HG02981 (cell line): ENCODE results near the gene FURIN.
"Not testable (repeated sequence)": the region's sequence is repeated elsewhere in the genome, so short reads cannot be mapped to it uniquely, and the experiment has no call there.

ENCODE experiments used
- ATAC-seq: cut with Tn5 transposase; IDR thresholded peaks from one replicate; pipeline ENCODE4 v1.9.1; 2021; ENCODE audit warnings: mild to moderate bottlenecking, moderate library complexity; ENCODE audit not compliant: unreplicated experiment

The FURIN gene

GRCh38 chr15:90869601-90870353 is 1.4 kb downstream of the FURIN start:
- ATAC-seq = no peak

DNA sequence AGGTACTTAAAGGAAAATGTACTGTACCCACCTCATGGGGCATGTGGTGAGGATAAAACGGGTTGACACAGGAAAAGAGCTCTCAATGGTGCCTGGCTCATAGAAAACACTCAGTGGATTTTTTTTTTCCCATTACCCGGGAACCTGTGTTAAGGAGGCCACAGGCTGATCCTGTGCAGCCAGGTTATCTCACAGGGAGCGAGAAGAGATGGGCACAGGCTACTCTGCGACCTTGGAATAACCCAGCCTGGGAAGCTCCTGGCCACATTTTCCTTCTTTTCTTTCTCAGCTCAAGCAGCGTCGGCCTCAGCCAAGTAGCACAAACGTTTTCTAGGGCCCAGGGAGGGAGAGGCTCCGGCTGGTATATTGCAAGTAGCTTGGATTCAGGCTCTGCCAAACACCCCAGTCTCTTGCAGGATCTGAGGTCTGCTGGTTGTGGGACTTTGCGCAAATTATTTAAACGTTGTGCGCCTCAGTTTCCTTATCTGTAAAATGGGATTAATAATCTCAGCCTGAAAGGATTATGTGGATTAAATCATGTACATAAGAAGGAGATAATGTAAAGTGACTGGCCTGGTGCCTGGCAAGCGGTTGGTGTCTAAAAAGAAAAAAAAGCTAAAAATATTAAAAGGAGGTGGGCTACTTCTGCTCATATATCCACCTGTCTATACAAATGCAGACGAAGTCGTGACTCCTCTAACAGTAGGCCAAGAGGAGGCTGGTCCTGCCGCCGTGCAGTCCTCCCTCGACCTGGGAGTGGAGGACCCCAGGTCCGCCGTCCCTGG is 2.2 kb downstream of the FURIN start:
- ATAC-seq = no peak

DNA sequence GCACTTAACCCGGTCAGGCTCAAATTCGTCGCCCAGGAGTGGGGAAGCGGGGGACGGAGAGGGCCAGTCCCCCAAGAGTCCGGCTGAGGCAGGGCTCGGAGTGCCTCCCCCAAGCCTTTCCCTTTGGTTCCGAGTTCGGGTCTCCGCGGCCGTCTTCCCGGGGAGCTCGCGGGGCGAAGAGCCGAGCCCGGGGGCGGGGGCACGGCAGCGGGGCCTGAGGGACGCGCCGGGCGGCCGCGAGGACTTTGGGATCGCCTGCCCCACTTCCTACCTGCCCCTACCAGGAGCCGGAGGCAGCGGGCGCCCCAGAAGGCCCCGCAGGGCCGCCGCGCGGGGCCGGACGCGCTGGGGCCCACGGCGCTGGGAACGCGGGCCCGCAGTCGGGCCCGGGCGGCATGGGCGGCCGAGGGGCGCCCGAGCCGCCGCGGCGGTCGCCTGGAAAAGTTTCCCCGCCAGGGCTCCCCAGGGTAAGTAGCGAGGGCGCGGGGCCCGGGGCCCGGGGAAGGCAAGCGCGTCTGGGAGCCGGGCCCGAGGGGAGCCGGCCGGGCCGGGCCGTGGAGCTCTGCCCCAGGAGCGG is 2.8 kb downstream of the FURIN start:
- no peak for ATAC-seq

DNA sequence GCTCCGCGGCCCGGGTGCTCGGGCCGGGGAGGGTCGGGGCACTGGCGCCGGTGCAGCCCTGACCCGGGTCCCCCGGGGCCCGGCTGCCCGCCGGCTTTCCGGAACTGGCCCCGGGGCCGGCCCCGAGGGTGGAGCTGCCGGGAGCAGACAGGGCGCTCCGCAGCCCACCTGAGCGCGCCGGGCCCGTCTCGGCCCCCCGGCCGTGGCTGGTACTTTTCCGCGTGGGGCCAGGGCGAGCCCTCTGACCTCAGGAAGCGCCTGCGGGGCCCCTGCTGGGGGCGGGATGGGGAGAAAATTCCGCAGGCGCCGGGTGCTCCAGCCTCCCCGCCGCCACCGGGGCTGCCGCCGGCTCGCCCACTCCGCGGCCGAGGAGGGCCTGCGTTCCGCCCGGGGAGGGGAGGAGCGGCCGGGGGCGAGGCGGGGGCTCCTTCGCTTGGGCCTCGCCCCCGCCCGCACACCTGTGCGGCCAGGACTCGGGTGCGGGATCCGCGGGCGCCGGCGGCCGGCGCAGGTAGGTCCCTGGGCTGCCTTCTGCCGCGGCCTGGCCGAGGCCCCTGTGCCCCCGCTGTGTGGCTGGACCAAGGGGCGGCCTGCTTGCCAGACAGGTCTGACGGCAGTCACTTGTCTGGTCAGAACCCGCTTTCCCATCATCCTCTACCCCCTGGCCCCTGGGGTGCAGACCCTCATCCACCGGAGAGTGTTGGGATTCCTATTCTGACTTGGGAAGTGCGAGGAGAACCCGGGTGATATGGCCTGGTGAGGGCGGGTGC is 3.5 kb downstream of the FURIN start:
- no peak for ATAC-seq

DNA sequence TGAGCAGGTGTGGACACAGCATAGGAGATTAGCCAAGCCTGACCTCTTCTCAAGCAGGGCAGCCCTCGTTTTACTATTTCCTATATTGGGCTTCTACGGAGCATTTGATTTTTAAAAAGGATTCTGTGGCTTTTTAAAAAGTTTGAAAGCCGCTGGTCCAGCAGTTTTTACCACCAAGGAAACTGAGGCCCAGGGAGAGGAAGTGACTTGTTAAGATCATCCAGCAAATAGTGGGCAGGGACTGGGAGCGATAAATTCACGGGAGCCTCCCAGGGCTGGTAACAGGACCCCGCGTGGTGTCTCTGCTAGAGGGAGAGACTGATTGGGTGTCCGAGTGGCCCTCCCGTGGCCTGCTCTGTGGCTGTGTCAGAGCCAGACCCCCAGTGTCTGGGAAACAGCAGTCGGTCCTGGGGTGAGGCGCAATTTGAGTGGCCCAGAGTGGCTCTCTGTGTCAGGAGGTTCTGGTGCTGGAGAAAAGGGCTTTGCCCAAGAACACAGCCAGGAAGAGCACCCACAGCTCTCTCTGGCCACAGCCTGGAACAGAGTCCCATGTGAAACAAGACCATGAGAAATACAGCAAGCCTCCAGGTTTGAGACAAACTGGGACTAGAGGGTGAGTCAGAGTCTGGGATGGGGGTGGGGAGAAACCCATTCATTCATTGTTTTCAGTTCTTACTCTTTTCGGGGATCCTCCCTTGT is 4.2 kb downstream of the FURIN start:
- no peak for ATAC-seq

GRCh38 chr15:90873488-90873997 is 5.2 kb downstream of the FURIN start:
- no peak for ATAC-seq

DNA sequence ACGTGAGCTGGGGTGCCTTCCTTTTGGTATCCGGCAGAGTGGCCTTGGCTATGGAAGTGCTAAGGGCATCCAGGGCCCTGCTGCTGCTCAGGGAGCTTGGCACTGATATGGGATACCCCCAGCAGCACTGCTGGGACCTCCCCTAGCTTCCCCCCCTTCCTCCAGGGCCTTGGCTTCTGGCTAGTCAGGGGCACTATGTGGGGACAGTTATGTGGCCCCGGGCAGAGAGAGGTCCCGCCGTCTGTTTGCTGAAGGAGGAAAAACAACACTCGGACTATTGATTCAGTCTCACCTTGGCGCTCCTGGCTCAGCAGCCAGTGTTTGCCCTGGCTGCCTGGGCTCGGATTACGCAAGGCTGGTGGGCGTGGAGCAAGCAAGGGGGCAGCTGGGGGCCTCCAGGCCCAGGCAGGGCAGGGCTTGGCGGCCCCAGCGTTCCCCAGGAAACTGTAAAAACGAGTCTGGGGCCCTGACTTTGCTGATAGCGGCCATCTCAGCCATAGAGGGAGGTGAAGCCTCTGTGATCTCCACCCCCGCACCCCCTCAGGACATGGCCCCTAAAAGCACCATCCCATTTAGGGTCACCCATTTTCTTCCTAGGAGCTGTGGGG is 5.7 kb downstream of the FURIN start:
- no peak for ATAC-seq

GRCh38 chr15:90874986-90875385 is 6.6 kb downstream of the FURIN start:
- not testable (repeated sequence) for ATAC-seq

GRCh38 chr15:90875549-90875981 is 7.2 kb downstream of the FURIN start:
- ATAC-seq = no peak

- ATAC-seq = no peak
These were observed 7.7 kb downstream of the FURIN start for GRCh38 chr15:90876046-90876445.

GRCh38 chr15:90876512-90877170 is 8.3 kb downstream of the FURIN start:
- ATAC-seq = no peak

GRCh38 chr15:90877315-90877714 is 8.9 kb downstream of the FURIN start:
- no peak for ATAC-seq

DNA sequence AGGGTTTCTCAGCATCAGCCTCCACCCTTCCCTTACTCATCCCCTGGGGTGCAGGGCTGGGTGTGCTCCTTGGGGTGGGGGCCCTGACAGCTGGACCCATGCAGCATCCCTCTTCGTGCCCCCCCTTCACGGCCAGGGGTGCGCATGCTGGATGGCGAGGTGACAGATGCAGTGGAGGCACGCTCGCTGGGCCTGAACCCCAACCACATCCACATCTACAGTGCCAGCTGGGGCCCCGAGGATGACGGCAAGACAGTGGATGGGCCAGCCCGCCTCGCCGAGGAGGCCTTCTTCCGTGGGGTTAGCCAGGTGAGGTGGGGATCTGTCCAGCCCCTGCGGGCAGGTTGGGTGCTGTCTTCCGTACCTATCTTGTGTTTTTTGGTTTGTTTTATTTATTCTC is 9.6 kb downstream of the FURIN start:
- ATAC-seq = no peak

DNA sequence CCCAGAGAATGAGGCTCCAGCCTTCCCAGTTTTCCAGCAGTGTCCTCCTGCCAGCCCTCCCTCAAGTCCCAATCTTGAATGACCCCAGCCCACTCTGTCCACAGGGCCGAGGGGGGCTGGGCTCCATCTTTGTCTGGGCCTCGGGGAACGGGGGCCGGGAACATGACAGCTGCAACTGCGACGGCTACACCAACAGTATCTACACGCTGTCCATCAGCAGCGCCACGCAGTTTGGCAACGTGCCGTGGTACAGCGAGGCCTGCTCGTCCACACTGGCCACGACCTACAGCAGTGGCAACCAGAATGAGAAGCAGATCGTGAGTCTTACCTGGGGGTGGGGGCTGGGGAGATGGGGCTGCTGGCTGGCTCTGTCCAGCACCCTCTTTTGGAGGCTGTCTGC is 10.3 kb downstream of the FURIN start:
- no peak for ATAC-seq

- ATAC-seq = no peak
These were observed 11.5 kb downstream of the FURIN start for GRCh38 chr15:90879730-90880366.

- no peak for ATAC-seq
These were observed 12.2 kb downstream of the FURIN start for GRCh38 chr15:90880381-90881145.

DNA sequence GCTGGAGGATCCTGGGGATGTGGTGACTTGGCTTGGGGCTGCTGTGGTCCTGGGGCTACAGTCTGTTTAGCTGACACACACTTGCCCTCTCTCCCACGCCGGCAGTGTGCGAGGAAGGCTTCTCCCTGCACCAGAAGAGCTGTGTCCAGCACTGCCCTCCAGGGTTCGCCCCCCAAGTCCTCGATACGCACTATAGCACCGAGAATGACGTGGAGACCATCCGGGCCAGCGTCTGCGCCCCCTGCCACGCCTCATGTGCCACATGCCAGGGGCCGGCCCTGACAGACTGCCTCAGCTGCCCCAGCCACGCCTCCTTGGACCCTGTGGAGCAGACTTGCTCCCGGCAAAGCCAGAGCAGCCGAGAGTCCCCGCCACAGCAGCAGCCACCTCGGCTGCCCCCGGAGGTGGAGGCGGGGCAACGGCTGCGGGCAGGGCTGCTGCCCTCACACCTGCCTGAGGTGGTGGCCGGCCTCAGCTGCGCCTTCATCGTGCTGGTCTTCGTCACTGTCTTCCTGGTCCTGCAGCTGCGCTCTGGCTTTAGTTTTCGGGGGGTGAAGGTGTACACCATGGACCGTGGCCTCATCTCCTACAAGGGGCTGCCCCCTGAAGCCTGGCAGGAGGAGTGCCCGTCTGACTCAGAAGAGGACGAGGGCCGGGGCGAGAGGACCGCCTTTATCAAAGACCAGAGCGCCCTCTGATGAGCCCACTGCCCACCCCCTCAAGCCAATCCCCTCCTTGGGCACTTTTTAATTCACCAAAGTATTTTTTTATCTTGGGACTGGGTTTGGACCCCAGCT is 13.0 kb downstream of the FURIN start:
- ATAC-seq = no peak
